HG03066 (cell line): ENCODE results near the gene RUNDC1.
A peak's percentile ranks its signal among the peaks of the same experiment; 100 is the strongest.
"Not testable (repeated sequence)": the region's sequence is repeated elsewhere in the genome, so short reads cannot be mapped to it uniquely, and the experiment has no call there.

Source experiments
- ATAC-seq: cut with Tn5 transposase; IDR thresholded peaks from one replicate; pipeline ENCODE4 v1.9.1; 2021; ENCODE audit warnings: low read depth; ENCODE audit not compliant: unreplicated experiment

The RUNDC1 gene

DNA sequence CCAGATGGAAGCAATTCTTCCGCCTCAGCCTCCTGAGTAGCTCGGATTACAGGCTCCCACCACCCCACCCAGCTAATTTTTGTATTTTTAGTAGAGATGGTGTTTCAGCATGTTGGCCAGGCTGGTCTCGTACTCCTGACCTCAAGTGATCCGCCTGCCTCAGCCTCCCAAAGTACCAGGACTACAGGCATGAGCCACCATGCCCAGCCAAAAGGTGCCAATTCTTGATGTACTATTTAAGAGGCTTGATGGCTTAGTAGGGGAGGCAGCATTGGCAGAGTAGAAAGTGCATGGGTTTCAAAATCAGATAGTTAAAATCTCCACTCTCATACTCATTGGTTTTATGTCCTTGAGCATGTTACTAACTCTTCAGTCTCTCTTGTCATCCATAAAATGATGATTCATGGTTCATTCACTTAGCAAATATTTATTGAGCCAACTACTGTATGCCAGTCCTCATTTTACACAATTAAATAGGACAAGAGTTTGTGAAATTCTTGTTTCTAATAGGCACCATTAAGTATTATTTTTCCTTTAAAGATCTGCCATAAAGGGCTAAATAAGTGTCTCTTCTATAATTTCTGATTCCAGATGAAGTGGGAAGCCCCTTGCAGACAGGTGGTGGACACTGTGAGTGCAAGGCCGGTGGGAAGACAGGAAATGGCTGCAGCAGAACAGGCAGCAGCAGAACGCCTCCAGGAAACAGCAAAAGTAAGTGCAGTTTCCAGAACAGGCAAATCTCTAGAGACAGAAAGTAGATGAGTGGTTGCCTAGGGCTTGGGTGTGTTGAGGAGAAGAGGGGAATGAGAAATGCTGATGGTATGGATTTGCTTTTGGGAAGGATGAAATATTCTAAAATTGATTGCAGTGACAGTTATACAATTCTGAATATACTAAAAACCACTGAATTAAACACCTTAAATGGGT, 9.6 kb downstream of the RUNDC1 start:
- ATAC-seq: no peak

DNA sequence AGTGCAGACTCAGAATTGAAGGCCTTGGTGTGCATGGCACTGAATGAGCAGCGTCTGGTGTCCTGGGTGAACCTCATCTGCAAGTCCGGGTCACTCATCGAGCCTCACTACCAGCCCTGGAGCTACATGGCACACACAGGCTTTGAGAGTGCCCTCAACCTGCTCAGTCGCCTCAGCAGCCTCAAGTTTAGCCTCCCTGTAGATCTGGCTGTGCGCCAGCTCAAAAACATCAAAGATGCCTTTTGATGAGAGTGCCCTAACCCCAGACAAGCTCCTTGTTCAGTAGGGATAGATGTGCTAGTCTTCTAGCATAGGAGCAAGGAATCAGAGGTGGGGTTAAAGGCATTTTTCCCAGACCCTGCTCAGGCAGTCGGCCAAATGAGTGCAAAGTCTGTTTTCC, 11.1 kb downstream of the RUNDC1 start:
- ATAC-seq: no peak

DNA sequence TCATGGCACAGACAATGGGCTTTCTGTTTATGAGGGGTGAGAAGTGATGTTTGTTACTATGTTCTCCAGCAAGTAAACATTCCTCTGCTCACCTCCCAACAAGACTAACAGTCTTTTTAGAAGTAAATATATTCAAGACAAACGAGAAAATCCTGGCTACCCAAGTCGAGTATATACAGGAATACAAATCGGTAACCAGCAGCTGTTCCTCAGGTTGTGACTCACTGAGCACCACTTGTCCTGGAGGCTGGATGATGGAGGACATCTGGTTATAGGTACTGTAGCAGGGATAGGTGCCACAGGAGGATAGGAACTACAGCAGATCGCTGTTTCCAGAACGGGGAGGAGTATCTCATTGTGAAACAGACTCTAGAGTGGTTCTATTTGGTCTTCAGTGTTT, 12.5 kb downstream of the RUNDC1 start:
- no peak for ATAC-seq

DNA sequence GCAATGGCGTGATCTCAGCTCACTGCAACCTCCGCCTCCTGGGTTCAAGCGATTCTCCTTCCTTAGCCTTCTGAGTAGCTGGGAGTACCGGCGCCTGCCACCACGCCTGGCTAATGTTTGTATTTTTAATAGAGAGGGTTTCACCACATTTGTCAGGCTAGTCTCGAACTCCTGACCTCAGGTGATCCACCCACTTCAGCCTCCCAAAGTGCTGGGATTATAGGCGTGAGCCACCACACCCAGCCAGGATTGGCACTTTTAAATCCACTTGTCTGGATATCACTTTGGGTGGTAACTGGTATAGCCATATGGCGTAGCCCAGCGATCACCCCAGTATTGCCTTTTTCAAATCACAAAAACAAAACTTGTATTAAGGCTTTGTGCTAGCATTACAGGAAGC, 13.5 kb downstream of the RUNDC1 start:
- not testable (repeated sequence) for ATAC-seq

DNA sequence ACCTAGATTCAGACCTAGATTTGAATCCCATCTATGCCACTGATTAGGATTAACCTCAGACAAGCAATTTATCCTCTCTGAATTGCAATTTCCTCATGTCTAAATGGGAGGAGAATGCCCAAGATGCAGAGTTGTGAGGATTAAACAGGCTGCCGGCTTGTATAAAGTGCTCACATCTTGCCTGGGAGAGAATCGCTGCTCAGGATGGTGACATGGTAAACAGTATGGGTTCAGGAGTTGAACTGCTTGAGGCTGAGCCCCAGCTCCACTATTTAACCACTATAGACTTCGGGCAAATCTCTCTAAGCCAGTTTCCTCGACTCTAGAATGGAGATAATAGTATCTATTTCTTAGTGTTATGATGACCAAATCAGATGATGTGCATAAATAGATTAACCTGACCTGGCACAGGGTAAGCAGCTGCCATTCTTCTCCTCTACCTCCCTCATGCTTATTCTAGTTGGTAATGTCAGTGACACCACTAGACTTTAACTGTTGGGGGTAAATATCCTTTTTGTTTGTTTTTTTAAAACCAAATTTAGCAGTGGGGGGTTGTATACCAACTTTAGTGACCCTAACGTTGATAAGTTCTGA, 17.1 kb downstream of the RUNDC1 start:
- ATAC-seq: no peak

DNA sequence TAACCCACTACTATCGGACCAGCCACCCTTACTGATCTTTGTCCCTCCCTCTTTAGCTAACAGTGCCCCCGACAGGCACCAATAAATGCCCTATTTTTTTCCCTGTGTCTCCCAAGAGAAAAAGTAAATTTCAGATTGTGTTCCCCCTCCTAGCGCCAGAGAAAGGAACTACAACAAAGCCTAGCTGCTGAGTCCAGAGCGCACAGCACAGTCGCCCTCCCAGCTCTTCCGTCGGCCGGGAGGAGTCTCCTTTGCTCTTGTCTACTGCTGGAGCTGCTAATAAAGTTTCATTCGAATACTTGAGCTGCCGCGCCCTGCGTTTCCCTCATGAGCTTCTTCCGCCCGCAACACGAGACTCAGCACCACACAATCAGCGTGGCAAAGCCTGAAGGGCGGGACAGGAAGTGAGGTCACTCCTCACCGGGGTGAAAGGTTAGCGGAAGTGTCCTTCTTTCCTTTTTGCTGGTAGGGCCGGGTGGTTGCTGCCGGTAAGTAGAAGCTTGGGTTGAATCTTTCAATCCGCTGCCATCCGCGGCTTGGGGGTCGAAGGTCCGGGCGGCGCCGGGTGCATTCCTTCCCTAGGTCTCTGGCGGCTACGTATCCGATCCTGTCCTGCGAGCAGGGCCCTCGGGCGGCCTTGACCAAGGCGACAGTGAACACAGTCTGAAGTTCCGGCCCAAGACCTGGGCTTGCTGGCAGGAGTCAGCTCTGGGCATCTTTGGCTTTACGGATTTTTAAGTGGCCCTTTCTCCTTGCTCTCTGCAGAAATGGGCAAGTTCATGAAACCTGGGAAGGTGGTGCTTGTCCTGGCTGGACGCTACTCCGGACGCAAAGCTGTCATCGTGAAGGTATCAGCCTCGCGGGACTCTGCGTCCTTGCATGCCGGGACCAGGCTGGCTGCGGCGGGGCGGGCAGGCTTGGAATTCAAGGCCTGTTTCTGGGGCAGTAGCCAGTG, 17.9 kb downstream of the RUNDC1 start, which contains the start of gene RPL27:
RPL27 (plus strand) TSS at position 436 of the 955 bp plus-strand sequence; CDS start at position 768, 332 bp downstream.
- peak; percentile 92 for ATAC-seq

DNA sequence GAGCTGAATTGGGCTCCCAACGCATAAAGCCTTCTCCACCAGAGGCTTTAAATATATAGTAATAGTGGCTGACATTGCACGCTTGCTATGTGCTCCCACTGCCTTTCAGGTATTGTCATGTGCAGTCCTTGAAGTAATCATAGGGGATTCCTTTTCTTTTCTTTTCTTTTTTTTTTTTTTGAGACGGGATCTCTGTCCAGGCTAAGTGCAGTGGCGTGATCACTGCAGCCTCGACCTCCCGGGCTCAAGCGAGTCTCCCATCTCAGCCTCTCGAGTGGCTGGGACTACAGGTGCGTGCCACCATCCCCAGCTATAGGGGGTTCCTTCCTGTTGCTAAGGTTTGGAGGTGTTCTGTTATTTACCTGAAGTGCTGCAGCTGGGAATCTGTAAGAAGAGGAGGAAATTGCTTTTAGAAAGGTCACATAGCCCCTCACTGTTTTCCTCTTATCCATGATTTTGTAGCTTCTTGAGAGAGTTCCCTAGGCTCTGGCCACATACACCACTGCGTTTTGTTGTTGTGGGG, 18.7 kb downstream of the RUNDC1 start:
- no peak for ATAC-seq

DNA sequence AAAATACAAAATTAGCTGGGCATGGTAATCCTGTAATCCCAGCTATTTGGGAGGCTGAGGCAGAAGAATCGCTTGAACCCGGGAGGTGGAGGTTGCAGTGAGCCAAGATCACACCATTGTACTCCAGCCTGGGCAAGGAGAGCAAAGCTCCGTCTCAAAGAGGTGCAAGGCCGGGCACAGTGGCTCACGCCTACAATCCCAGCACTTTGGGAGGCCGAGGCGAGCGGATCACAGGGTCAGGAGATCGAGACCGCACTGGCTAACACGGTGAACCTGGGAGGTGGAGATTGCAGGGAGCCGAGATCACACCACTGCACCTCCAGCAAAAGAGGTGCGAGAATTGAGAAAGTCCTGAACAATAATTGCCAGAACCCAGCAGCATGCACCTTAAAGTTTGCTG, 20.5 kb downstream of the RUNDC1 start:
- not testable (repeated sequence) for ATAC-seq

DNA sequence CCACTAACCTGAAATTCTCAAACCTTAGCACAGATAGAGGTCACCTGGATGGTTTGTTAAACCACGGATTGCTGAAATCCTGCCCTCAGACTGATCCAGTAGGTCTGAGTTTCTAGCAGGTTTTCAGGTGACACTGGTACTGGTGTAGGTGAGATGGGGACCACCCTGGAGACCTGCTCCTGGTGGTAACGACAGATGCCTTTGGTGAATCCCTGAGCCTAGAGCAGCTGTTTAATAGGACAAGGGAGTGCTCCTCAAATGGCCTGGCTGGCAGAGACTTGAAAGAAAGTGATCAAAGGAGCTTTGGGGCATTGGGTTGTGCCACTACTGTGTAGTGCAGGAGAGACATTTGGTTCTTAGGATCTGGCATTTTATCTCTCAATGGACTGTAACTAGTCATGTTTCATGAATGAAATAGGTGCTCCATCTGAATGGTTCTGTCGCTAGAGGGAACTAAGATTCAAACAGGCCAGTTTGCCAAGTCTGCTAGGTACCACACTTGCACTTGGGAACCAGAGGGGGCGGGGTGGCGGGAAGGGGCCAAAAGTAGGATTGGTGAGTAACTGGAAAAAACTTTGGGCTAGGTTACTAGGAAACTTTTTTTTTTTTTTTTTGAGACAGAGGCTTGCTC, 23.3 kb downstream of the RUNDC1 start:
- no peak for ATAC-seq

DNA sequence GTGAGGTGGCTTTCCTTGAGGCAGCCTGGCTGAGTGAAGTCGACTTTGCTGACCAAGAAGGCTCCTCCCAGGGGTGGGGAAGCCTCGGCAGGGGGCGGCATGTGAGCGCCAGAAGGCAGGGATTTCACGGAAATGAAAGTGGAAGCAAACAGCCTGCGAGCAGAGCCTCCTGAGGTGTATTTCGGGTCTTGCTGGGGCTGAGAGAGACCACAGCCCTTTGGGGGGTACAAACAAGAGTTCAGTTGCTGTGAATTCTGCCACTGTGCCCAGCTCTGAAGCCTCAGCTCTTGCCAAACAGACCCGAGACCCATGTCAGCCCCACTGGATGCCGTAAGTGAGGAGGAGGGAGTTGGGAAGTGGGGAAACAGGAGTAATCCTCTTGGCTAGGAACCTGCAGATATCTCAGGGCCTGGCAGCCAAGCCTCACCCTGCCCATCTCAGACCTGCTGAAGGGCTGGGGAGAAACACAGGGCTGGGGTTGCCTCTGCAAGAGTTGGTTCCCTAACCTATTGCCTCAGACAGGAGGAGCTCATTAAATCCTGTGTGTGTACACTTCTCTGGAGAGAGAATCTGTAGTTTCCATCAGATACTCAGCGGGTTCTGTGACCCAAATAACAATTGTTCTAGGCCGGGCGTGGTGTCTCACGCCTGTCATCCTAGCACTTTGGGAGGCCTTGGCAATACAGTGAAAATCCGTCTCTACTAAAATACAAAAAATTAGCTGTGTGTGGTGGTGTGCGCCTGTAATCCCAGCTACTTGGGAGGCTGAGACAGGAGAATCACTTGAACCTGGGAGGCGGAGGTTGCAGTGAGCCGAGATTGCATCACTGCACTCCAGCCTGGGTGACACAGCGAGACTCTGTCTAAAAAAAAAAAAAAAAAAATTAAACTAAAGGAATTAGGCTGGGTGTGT, 26.5 kb downstream of the RUNDC1 start, which contains the start of gene IFI35:
IFI35 (plus strand) TSS at position 146 of the 913 bp plus-strand sequence; CDS start at position 310, 164 bp downstream.
- ATAC-seq: peak; percentile 63

DNA sequence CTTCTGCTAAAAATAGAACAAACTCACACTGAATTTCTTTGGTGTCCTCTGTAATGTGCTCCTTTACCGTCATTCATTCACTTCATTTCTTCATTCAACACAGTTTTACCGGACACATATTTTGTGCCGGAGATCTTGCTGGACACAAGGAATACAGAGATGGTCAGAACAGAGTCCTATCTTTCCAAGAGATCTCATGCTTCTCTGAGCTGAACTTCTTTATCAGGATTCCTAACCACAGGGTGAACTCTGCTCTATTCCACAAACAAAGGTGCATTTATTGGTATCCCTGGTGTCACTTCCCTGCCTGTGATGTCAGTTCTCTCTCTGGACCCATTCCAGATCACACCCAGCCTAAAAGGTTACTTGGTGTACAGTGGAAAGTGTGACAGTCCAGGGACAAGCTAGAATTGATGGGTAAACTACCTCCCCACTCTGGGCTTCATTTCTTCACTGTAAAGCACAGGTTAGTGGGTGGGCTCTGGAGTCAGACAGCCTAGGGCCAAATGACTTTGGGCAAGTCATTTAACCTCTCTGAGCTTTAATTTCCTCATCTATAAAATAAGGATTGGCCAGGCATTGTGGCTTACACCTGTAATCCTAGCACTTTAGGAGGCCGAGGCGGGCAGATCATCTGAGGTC, 30.4 kb downstream of the RUNDC1 start:
- no peak for ATAC-seq

DNA sequence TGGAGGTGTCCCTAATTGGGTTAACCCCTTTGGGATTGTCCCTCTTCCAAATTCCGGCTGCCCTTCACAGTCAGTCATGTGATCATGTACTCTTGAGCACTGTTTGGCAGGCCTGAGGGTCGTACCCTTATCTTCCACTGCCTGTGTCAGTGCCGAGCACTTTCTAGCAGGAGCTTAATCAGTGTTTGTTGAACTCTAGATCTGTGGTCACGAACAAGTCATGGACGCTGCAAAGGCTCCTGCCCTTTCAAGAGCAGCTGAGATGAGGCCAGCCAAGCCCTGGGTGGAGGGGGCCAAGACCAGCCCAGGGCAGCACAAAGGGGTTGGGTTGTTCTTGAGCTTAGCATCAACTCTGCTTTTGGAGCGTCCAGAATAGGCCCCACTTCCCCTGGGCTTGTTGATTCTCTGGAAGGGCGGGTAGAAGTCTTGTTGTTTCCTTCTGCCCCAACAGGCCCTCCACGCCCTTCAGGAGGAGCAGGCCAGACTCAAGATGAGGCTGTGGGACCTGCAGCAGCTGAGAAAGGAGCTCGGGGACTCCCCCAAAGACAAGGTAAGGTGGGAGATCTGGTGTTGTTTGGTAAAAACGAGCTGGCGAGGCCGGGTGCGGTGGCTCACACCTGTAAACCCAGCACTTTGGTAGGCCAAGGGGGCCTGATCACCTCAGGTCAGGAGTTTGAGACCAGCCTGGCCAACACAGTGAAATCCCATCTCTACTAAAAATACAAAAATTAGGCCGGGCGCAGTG, 31.5 kb downstream of the RUNDC1 start:
- no peak for ATAC-seq

DNA sequence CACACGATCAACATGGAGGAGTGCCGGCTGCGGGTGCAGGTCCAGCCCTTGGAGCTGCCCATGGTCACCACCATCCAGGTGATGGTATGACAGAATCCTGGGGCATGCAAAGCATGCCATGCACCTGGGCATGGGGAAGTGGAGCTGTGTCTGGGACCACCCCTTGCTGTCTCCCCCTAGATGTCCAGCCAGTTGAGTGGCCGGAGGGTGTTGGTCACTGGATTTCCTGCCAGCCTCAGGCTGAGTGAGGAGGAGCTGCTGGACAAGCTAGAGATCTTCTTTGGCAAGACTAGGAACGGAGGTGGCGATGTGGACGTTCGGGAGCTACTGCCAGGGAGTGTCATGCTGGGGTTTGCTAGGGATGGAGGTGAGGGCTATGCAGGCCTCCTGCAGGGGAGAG, 32.9 kb downstream of the RUNDC1 start:
- ATAC-seq: no peak

DNA sequence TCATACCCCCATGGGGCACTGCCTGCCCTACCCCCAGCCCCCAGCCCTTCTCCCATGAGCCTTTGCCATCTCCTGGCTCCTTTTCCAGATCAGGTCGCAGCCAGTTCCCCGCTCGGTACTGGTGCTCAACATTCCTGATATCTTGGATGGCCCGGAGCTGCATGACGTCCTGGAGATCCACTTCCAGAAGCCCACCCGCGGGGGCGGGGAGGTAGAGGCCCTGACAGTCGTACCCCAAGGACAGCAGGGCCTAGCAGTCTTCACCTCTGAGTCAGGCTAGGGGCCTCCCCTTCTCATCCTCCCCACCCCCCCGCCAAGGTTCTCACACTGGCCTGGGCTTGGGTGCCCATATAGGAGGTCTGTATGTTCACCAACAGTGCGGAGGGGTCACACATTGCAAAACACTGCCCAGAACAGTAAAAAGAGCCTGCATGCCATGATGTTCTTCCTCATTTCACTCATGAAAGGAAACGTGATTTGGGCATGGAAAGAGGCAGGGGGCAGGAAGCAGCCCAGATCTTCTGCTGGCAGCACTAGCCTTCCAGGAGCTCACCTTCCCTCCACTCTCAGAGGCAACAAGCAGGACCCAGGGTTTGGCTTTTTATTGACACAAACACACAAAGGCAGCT, 33.8 kb downstream of the RUNDC1 start:
- no peak for ATAC-seq

DNA sequence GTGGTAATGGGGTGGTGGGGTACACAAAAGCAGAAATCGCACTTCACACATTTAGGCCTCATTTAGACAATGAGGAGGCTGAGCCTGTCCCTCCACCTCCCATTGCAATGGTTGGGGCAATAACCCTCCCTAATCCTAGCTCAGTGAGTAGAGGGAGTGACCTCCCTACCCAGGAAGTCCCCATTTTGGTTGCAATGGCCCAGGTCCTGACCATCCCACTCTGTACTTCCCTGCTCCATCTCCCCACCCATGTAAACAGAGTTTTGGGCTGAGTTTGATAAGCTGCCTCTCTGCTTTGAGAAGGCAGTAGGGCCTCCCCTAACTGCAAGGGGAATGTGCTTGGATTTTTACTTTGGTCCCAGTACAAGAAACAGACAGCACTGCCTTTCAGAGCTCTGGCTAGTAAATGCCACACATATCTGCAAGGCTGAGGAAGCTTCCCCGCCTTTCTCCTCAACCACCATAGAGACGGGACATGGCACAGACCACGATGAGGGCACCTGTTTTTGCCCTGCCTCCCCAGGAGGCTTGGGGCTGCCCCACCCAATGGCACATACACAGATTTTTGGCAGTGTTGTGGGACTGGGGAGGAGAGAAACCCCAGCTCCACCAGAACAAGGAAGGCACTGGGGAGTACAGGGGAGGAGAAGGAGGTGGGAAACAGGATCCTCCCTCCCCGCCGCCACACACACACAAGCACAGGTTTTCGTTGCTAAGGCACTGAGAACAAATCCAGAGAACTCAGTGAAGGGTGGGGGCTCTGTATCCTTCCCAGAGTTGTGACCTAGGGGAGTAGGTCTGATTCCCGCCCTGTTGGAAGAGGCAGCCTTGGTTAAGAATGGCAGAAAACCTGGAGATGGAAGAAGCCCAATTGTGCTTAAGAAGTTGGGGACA, 34.5 kb downstream of the RUNDC1 start:
- no peak for ATAC-seq

DNA sequence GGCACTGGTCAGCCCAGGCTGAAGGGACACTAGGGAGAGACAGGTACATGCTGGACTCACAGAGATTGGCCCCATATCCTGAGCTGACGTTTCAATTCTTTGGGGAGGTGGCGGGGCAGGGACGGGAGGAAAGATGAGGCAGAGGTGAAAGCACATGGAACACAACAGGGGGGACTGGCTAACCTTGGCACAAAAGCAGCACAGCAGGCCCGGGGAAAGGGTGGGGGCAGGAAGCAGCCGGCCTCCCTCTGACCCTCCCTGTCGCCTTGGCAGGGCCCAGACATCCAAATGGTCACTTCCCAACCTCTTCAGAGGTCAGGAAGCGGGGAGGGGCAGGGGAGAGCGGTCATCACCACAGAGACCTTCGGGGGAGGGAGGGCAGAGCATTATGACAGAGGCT, 35.2 kb downstream of the RUNDC1 start:
- ATAC-seq: no peak
